HCT116 (cell line): ENCODE measurements around the gene CSTF2. TPM values are rescaled to one million over a fixed set of nuclear protein-coding genes. Genes with fewer than 3 reads are reported as not detected.

Source experiments
- ATAC-seq: fragments of 200-7000 bp; cut with Tn5 transposase; 2 replicates; pipeline ENCODE4 v1.9.1; 2020; ENCODE audit warnings: mild to moderate bottlenecking, moderate library complexity
- BruUV-seq: library from RNA; stranded (reverse); fragments of 400-500 nt; replicated peaks from 2 replicates; lab custom pipeline; 2021; lab: Mats Ljungman, UMichigan
- CTCF ChIA-PET: fragments of 300-600 bp; sonication (Branson Sonifier 250); formaldehyde crosslinking; loops from one replicate; lab custom pipeline; 2021; ENCODE audit warnings: antibody characterized with exemption; lab: Charles Lee
- POLR2A ChIA-PET: fragments of 300-600, 350-600 bp; sonication (Branson Sonifier 250); formaldehyde crosslinking; loops from one replicate; lab custom pipeline; 2021; ENCODE audit warnings: antibody characterized with exemption; lab: Charles Lee
- RAD21 ChIA-PET, 2 experiments: fragments of 300-600 bp; sonication (Branson Sonifier 250); formaldehyde crosslinking; loops; one replicate each; lab custom pipeline; 2023; ENCODE audit warnings: low total read pairs in 2 of 2; ENCODE audit not compliant: uncharacterized antibody in 2 of 2, unreplicated experiment in 2 of 2, low non-redundant PET in 1 of 2; lab: Charles Lee
- DNase-seq: peaks from one replicate; pipeline ENCODE4 v3.0.0-alpha.2; 2010; ENCODE audit warnings: low read depth, low spot score
- H2AFZ ChIP-seq: fragments of 200-600 bp; shearing (Covaris generic), sonication (generic); 2 replicates; pipeline ENCODE4 v1.6.1; 2017; ENCODE audit warnings: low read depth, mixed run types, mixed read lengths, antibody characterized with exemption, low read length; ENCODE audit not compliant: poor library complexity, severe bottlenecking
- H3K27ac ChIP-seq: 2 replicates; pipeline ENCODE4 v1.5.1; 2012; ENCODE audit warnings: low read depth, low read length
- H3K27me3 ChIP-seq: fragments of 200-600 bp; sonication (generic); 2 replicates; pipeline ENCODE4 v1.6.1; 2016; ENCODE audit warnings: mixed run types, low read length, mixed read lengths; ENCODE audit not compliant: insufficient read depth
- H3K36me3 ChIP-seq, 2 experiments: fragments of 200-500 bp in 1 of 2; fragments of 200-600 bp in 1 of 2; sonication (Bioruptor generic) in 1 of 2; sonication (generic) in 1 of 2; 2 replicates each; pipeline versions ENCODE4 v1.5.1 to v1.6.1; 2014 to 2016; ENCODE audit warnings: low read length in 2 of 2, inconsistent platforms in 1 of 2, mixed read lengths in 1 of 2, mixed run types in 1 of 2; ENCODE audit not compliant: insufficient read depth in 2 of 2, control insufficient read depth in 1 of 2
- H3K4me1 ChIP-seq, 2 experiments: fragments of 200-600 bp in 1 of 2; sonication (generic) in 1 of 2; 2 replicates each; pipeline versions ENCODE4 v1.5.1 to v1.6.1; 2012 to 2017; ENCODE audit warnings: low read length in 2 of 2, inconsistent platforms in 1 of 2, mild to moderate bottlenecking in 1 of 2, mixed read lengths in 1 of 2, mixed run types in 1 of 2, moderate library complexity in 1 of 2; ENCODE audit not compliant: insufficient read depth in 2 of 2, control insufficient read depth in 1 of 2
- H3K4me2 ChIP-seq: fragments of 200-600 bp; sonication (generic); 2 replicates; pipeline ENCODE4 v1.6.1; 2017; ENCODE audit warnings: mixed run types, low read length, mixed read lengths
- H3K4me3 ChIP-seq, 2 experiments: fragments of 200-600 bp in 1 of 2; sonication (generic) in 1 of 2; replicated peaks in 1 of 2; 2 replicates each; pipeline ENCODE4 v1.5.1; 2011 to 2016; ENCODE audit warnings: low read length in 2 of 2, control low read depth in 1 of 2, low read depth in 1 of 2, mild to moderate bottlenecking in 1 of 2, mixed read lengths in 1 of 2, mixed run types in 1 of 2
- H3K79me2 ChIP-seq: fragments of 200-600 bp; sonication (generic); 2 replicates; pipeline ENCODE4 v1.6.1; 2017; ENCODE audit warnings: mild to moderate bottlenecking, mixed run types, low read length, moderate library complexity, mixed read lengths; ENCODE audit not compliant: insufficient read depth
- H3K9ac ChIP-seq: fragments of 200-600 bp; sonication (generic); 2 replicates; pipeline ENCODE4 v1.6.1; 2016; ENCODE audit warnings: low read length, mixed read lengths
- H3K9me2 ChIP-seq: fragments of 200-600 bp; sonication (generic), shearing (Covaris generic); 2 replicates; pipeline ENCODE4 v1.6.1; 2017; ENCODE audit warnings: mixed run types, mild to moderate bottlenecking, moderate library complexity; ENCODE audit not compliant: insufficient read depth
- H3K9me3 ChIP-seq, 2 experiments: fragments of 200-500 bp in 1 of 2; fragments of 200-600 bp in 1 of 2; sonication (Bioruptor generic) in 1 of 2; sonication (generic) in 1 of 2; 2 replicates each; pipeline ENCODE4 v1.6.1; 2014 to 2017; ENCODE audit warnings: low read length in 2 of 2, mixed read lengths in 2 of 2, inconsistent platforms in 1 of 2, low read depth in 1 of 2, mild to moderate bottlenecking in 1 of 2, mixed run types in 1 of 2, moderate library complexity in 1 of 2; ENCODE audit not compliant: control insufficient read depth in 1 of 2, insufficient read depth in 1 of 2
- H4K20me1 ChIP-seq: fragments of 200-600 bp; sonication (generic), shearing (Covaris generic); 2 replicates; pipeline ENCODE4 v1.6.1; 2017; ENCODE audit warnings: mixed run types, mild to moderate bottlenecking, moderate library complexity; ENCODE audit not compliant: insufficient read depth
- EGR1 ChIP-seq: IDR thresholded peaks from 2 replicates; pipeline ENCODE4 v1.6.1; 2012; ENCODE audit warnings: low read depth
- EZH2 ChIP-seq: fragments of 200-600 bp; sonication (generic); IDR thresholded peaks from 2 replicates; pipeline ENCODE4 v1.6.1; 2017; ENCODE audit warnings: antibody characterized with exemption, mixed run types
- FOSL1 ChIP-seq: IDR thresholded peaks from 2 replicates; pipeline ENCODE4 v1.6.1; 2012; ENCODE audit warnings: low read depth
- JUND ChIP-seq: IDR thresholded peaks from 2 replicates; pipeline ENCODE4 v1.6.1; 2012
- REST ChIP-seq: IDR thresholded peaks from 2 replicates; pipeline ENCODE4 v1.6.1; 2012; ENCODE audit warnings: low read depth
- SP1 ChIP-seq: IDR thresholded peaks from 2 replicates; pipeline ENCODE4 v1.6.1; 2012; ENCODE audit warnings: low read depth
- SRF ChIP-seq: IDR thresholded peaks from 2 replicates; pipeline ENCODE4 v1.6.1; 2012; ENCODE audit warnings: low read depth
- TCF7L2 ChIP-seq: IDR thresholded peaks from 2 replicates; pipeline ENCODE4 v1.7.0; 2011; ENCODE audit warnings: borderline replicate concordance, inconsistent platforms; ENCODE audit not compliant: insufficient read depth, insufficient read length; ENCODE audit errors: extremely low read depth
- YY1 ChIP-seq: IDR thresholded peaks from 2 replicates; pipeline ENCODE4 v1.6.1; 2011; ENCODE audit warnings: low read length, low read depth, moderate library complexity, mild to moderate bottlenecking; ENCODE audit not compliant: insufficient replicate concordance; ENCODE audit errors: extremely low read depth
- ZFX ChIP-seq: fragments of 450-650 bp; IDR thresholded peaks from 2 replicates; pipeline ENCODE4 v1.6.1; 2017
- ZNF274 ChIP-seq: fragments of 200-500 bp; sonication (Bioruptor generic); IDR thresholded peaks from 2 replicates; pipeline ENCODE4 v1.6.1; 2014; ENCODE audit warnings: mild to moderate bottlenecking, low read depth, low read length, inconsistent platforms
- intact Hi-C: fragments of 100-400 bp; cut with micrococcal nuclease; formaldehyde crosslinking; loops from 2 replicates; pipeline ENCODE4 v1.10.0; 2022
- total RNA-seq: library from RNA; stranded (reverse); gene quantifications from one replicate; pipeline ENCODE4 v1.2.1, GENCODE V29; 2021; ENCODE audit not compliant: unreplicated experiment
- TF ChIP-seq, protein P1 (sequence below): IDR thresholded peaks from 2 replicates; pipeline ENCODE4 v1.6.1; 2012
- TF ChIP-seq, protein P2 (sequence below), 3 experiments: fragments of 200-600 bp in 1 of 3; sonication (generic) in 1 of 3; IDR thresholded peaks in 2 of 3; conservative IDR thresholded peaks in 1 of 3; 2 replicates each; pipeline ENCODE4 v1.5.1; 2012 to 2017; ENCODE audit warnings: low read depth in 2 of 3, low read length in 2 of 3, antibody characterized with exemption in 1 of 3, borderline replicate concordance in 1 of 3, control low read depth in 1 of 3, mild to moderate bottlenecking in 1 of 3, mixed read lengths in 1 of 3, mixed run types in 1 of 3, moderate library complexity in 1 of 3; ENCODE audit not compliant: insufficient read depth in 1 of 3

The CSTF2 gene
- total RNA-seq, 1 experiment from 2014 or later, result 34.1 TPM

DNA sequence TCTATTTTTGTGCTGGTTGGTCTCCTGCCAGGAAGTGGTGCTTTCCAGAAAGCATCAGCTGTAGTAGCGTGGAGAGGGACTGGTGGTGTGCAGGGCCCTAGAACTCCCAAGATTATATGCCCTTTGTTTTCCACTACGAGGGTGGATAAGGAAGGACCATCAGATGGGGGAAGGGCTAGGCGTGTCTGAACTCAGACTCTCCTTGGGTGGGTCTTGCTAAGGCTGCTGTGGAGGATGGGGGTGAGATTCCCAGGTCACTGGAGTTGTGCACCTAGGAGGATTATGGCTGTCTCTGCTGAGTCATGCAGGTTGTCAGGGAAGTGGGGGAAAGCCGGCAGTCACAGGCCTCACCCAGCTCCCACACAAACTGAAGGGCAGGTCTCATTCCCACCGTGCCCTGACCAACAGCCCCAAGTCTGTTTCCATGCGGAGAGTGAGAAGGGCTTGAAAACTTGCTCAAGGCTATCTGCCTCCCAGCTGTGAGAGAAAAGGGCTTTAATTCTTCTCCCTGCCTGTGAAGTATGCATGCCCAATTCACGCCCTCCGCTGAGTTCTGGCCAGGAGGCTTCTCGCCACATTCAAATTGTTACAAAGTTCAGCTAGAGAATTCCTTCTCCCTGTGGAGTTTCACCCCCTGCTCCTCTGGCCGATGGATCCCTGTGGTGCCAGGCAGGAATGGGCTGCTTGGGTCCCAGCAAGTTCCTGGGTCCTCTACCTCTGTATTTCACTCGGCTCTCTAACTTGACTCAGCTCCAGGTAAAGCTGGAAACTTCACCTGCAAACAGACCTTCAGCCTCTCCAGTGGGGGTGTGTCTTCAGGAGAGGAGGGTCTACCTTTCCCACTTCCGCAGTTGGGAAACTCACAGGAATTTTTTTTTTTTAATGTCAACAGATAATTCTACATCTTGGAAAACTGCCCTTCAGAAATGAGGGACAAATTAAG, 7.7 kb upstream of the CSTF2 start:
- H3K9me2 ChIP-seq, result no peaks in the 10 kb centered on the region
- no peak overlapping the region for H3K4me2 ChIP-seq
- H2AFZ ChIP-seq, result no peak overlapping the region
- H3K9me3 ChIP-seq, result no peaks in the 10 kb centered on the region
- no peak for ATAC-seq
- ChIA-PET RAD21 (no interaction called here), POLR2A (no interaction called here)
- H3K9ac ChIP-seq, result no peak overlapping the region
- DNase-seq, result no peak
- intact Hi-C loops, result no loop called here
- H3K27me3 ChIP-seq, result no peaks in the 10 kb centered on the region
- no peaks in the 10 kb centered on the region for H3K79me2 ChIP-seq
- H3K4me1 ChIP-seq, result peaks cover 0 to 19% of the 10 kb centered on the region in 2 experiments; a peak in 1 of 4 replicates
- TF ChIP-seq ZNF274 (no peak), SP1 (no peak), YY1 (no peak), TCF7L2 (no peak), JUND (no peak), EZH2 (no peak), EGR1 (no peak), REST (no peak), SRF (no peak), ZFX (no peak), FOSL1 (no peak)
- TF ChIP-seq, protein P1, sequence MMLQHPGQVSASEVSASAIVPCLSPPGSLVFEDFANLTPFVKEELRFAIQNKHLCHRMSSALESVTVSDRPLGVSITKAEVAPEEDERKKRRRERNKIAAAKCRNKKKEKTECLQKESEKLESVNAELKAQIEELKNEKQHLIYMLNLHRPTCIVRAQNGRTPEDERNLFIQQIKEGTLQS, result no peak
- TF ChIP-seq, protein P2, sequence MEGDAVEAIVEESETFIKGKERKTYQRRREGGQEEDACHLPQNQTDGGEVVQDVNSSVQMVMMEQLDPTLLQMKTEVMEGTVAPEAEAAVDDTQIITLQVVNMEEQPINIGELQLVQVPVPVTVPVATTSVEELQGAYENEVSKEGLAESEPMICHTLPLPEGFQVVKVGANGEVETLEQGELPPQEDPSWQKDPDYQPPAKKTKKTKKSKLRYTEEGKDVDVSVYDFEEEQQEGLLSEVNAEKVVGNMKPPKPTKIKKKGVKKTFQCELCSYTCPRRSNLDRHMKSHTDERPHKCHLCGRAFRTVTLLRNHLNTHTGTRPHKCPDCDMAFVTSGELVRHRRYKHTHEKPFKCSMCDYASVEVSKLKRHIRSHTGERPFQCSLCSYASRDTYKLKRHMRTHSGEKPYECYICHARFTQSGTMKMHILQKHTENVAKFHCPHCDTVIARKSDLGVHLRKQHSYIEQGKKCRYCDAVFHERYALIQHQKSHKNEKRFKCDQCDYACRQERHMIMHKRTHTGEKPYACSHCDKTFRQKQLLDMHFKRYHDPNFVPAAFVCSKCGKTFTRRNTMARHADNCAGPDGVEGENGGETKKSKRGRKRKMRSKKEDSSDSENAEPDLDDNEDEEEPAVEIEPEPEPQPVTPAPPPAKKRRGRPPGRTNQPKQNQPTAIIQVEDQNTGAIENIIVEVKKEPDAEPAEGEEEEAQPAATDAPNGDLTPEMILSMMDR (IDR thresholded peaks at IDR 0.05 in 2 of 3, conservative IDR thresholded peaks at IDR 0.05 in 1 of 3; ENCODE audit: borderline replicate concordance in 1 of 3, insufficient read depth in 1 of 3, low read depth in 2 of 3, low read length in 2 of 3), result no peak
- TF ChIP-seq, all 23 proteins: peak for 0
- H4K20me1 ChIP-seq, result no peaks in the 10 kb centered on the region
- no peak overlapping the region for H3K27ac ChIP-seq
- H3K36me3 ChIP-seq, result no peaks in the 10 kb centered on the region
- no TSS peak for BruUV-seq
- CTCF ChIA-PET, result no interaction called here
- H3K4me3 ChIP-seq, result no peak overlapping the region
